NCI-H69 (cell line): Measurements from ENCODE around the gene GIT1.

Source experiments
- DNase-seq: peaks from one replicate; lab custom pipeline; 2025; lab: John Stamatoyannopoulos, UW

Gene GIT1

DNA sequence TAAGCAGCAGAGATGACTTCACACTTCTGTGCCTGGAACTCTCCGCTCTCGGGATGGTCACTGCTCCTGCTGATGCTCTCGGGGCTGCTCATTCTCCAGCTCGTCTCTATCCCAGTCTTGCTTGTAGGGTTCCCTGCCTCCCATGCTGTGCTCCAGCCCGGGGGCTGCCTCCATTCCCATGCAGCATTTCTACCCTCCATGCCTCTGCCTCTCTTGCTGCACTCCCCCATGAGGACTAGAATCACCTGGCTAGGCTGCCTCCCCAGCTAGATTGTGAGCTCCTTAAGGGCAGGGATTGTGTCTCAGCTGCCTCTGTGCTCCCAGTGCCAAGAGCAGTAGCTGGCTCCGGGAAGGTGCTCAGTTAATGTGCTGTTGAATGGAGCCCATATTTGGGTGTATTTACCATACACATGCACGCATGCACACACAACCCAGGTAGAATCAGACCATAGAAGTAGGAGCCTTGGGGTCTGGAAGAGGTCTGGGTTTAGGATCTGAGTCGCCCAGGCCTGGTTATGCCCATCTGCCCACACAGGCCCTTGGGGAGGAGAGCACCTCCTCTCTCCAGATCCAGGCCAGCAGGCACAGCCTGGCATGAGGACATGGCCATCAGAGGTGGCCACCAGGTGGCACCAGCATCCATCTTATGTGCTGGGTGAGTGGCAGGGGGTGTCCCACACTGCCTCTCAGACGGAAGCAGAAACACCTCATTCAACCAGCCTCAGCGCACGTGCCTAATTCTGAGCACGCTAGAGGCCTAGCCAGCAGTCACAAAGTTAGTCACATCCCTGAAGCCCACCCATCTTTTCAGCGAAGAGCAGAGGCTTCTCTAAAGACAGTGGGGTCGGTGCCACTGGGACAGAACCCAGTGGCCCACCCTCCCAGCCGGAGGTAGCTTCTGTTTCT lies 9.3 kb downstream of the GIT1 start:
- peak; percentile 84 for DNase-seq

DNA sequence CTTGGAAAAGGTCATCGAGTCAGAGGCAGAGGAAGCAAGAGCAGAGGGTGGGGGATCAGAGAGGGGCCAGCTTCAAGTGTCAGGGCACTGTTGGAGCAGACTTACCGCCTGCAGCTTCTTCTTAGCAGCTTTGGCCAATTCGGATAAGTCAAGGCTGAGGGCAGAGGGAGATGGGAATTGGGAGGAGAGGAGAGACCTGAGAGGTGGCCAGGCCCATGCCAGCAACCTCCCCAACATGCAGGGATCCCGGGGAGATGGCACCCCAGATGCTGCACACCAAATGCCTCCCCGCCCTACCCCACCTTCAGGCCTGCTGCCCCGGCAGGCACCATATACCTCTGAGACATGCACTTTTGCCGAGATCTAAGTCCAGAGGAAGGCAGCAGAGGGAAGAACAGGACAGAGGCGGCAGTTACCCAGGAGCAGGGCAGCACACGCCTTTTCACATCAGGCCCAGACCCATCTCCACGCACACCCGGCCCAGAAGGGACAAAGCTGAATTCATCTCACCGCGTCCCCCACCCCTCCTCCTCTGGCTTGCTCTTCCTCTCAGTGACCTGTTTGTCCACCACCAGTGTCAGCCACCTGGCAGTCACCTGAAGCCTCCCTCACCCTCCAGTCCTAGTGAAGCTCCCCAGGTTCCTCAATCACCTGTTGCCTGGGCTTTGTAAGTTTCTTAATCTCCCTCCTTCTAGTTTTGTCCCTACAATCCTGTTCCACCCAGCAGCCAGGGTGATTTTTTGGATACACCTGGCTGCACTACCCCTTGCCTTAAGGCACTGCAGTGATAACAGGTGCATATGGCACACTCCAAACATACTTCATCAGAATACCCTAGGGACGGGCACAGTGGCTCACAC lies 10.6 kb downstream of the GIT1 start:
- no peak for DNase-seq

DNA sequence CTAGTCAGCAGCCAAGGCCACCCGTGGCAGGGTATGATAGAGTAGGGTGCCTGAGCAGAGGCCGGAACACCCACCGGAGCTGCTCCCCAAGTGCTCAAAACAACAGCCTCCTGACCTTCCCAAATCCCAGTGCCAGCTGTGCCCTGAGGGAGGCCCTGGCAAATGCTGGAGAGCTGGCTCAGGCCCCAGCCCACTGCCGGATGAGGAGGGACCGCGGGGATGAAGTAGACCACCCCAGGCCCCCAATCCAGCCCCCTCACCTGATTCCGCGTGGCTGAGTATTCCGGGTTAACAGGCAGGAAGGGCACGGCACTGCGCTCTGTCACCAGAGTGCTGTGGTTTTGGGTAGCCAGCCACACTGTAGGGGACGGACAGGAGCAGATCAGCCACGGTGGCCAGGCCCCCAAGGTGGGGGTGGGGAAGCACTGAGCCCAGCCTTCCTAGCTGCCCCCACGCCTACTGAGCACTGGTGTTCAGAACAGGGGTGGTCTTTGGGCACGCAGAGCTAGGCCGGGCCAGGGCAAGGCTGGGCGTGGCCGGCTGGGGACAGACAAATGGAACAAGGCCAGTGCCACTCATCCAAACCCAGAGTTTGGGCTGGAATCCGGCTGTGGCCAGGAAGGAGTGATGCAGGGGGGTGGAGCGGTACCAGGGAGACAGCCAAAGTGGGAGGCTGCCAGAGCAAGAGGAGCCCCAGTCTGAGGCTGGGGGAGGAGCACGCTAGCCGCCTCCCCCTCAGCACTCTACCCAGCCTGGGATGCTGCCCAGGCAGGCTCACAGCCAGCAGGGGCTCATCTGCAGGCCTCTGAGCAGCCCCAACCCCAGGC lies 11.8 kb downstream of the GIT1 start:
- DNase-seq: no peak

- no peak for DNase-seq
Measured at GRCh38 chr17:29577001-29577370, 12.5 kb downstream of the GIT1 start.

DNA sequence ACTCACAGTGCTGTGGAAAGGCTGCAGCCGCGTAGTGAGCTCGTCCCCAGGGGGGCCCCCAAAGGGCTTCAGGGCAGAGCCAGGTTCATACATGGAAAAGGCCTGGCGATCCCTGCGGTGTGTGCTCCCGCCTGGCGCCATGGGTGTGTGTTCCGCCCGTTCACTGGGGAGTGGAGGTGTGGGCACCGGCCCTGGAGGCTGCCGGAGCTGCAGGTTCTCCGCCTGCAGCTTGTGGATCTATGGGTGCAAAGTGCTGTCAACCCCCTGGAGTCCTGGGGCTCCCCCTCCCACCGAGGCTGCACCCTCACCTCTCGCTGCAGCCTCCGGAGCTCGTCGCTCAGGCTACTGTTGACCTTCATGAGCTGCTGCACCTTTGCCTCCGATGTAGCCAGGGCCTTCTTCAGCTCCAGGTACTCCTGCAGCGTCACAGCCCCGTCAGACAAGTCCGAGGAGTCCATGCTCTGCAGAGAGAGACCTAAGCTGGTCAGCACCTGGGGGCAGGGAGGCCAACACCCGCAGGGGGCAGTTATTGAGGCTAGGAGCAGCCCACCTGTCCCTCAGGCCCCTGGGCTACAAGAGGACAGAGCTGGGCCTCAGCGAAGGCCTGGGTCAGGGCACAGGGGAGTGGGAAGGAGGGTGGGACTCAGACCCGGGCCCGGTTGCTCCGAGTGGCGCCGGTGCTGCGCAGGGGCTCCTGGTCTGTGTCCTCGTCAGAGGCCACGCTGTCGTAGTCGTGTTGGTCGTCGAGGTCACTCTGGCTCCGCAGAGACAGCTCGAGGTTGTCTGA lies 13.0 kb downstream of the GIT1 start:
- DNase-seq: no peak

DNA sequence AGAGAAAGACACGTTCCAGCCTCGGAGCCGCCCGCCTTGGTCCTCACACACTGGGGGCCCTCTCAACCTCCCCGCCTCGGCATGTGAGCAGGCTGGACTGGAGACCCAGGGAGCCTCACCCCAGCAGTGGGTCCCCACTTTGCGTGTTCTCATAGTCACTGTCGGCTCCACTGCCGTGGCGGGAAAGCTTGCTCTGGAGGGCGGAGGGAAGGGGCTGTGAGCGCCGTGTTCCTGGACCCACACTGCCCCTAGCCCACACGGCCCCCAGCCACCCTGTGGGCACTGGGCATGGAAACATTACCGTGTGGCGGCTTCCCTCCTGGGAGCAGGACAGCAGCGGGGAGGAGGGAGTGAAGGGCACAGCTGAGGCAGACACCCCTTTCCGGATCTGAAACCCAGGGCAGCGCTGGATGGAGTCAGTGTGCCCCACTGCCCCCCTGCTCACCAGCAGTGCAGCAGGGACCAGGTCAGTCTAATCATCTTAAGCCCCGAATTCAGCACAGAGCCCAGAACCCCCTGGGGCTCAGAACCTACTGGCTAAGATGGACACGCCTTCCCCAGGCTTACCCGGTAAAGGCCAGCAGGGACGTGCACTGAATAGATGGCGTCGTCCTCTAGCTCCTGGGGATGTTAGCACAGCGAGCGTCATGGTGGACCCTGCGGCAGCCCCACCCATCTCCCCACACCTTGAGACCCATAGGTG lies 13.8 kb downstream of the GIT1 start:
- DNase-seq: no peak

DNA sequence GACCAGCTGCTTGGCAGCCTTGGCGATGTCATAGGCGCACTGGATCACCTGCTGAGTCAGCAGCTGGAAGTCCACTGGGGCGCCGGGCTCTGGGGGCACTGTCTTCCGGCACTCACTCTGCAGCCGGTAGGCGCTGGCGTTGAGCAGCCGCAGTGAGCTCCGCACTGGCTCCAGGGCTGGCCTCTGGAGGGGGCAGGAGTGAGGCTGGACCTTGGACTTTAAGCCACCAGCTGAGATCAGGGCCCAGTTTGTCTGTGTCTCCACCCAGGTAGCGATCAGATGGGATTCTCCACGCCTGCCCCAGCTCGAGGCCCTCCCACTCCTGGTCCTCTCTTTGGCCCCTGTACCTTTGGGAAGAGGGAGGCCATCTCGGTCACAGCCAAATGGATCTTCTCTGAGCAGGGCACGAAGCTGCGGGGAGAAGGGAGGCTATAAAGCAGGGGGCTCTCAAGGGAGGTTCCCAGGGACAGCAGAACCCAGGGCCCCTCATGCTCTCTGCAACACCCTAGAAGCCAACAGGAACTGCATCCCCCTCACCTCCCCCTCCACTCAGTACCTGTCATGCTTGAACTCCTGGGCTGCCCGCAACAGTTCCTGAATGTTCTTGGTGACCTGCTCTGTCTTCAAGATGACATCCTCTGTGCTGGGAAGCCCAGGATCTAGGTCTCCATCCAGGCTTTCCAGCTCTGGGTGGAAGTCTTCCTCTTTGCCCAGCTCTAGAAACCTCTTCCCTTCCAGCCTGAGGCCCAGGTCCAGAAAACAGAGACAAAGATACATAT lies 14.5 kb downstream of the GIT1 start:
- no peak for DNase-seq

DNA sequence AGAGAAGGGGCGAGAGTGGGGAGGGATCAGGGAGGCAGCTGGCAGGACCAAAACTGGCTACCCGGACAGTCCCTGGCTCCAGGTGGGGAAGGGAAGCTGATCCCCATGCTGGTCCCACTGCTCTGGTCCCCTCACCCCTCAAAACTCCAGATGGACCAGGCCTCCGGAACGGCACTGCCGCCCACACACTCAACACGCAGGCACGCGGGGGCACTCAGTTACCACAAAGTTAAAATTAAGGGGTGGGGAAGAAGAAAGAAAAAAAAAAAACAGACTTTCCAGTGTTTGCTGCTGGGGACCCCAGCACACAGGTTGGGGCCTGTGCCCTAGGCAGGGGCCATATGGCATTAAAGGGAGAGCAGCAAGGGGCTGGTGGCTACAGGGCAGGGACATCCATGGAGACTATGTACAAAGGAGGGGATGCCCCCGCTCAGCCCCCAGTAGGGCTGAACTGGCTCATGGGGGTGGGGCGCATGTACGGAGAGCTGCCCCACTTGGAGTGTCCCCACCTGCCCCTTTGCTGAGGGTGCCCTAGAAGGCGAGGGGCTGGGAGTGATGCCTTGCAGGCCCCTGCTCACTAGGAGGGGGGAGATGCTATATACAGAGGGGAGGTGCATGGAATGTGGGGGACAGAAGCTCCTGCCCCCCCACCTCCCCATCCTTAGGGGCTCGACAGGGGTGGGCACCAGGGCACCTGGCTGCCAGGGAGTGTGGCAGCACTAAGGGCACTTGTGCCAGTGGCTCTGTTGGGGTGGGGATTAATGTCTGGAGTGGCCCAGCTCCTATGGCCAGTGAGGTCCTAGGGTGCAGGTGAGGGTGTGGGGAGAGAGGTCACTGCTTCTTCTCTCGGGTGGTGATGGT lies 15.3 kb downstream of the GIT1 start:
- DNase-seq: no peak

DNA sequence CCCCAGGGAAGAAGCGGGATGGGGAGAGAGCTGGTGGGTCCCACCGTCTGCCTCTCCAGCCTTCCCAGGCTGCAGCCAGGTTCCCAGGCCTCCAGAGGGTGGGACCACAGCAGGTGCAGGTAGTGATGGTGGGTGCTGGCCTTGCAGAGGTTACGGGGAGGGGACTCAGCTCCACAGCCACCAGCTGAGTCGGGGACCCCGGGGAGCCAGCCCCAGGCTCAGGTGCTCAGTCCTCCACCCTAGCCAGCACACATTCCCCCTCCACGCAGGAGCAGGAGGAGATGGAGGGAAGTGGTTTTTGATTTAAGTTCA lies 15.9 kb downstream of the GIT1 start:
- DNase-seq: no peak

DNA sequence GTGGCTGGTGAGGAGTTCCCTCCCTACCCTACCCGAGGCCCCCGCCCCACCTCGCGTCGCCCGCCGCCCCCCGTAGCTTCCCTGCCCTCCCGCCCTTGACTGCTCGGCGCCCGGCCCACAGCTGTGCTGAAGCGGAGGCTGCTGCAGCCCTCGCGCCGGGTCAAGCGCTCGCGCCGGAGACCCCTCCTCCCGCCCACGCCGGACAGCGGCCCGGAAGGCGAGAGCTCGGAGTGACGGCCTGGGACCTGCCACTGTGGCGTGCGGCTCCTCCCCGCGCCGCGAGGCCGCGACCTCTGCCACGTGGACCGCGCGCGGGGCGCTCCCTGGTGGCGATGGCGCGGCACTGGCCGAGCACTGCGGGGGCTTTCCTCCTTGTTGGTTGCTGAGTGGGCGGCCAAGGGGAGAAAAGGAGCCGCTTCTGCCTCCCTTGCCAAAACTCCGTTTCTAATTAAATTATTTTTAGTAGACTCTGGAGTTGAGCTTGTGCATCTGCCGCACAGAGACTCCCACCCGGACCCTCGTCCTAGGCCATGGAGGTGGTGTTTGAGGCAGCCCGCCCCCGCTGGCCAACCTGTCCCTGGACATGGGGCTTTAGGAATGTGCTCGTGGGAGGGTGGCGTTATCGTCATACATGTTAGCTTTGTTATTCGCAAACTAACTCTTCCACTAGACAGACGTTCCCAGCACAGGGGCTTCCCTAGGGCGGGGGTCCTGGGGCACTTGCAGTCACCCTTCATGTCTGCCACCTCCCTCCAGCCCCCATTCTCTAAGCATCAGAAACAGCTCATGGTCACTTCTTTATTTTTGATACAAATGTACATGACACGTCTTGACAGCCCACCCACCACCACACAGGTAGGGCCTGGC lies 16.5 kb downstream of the GIT1 start:
- peak; percentile 56 for DNase-seq

DNA sequence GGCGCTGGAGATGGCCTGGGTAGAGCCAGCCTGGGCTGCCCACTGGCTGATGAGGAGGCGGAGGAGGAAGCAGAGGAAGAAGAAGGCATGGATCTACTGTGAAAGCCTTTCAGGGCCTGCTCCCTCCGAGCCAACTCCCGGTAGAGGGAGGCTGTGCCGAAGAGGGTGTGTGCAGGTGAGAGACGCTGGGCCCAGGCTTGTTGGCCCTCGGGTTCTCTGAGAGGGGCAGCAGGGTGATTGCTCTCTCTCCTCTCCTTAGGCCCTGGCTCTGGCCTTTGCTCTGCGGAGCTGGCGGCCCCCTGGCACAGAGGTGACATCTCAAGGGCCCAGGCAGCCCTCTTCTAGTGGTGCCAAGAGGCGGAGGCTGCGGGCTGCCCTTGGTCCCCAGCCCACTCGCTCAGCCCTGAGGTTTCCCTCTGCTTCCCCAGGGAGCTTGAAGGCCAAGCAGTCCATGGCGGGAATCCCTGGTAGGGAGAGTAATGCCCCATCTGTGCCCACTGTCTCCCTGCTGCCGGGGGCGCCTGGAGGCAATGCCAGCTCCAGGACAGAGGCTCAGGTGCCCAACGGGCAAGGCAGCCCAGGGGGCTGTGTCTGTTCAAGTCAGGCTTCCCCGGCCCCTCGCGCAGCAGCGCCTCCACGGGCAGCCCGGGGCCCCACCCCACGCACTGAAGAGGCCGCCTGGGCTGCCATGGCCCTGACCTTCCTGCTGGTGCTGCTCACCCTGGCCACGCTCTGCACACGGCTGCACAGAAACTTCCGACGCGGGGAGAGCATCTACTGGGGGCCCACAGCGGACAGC lies 17.4 kb downstream of the GIT1 start:
- no peak for DNase-seq

DNA sequence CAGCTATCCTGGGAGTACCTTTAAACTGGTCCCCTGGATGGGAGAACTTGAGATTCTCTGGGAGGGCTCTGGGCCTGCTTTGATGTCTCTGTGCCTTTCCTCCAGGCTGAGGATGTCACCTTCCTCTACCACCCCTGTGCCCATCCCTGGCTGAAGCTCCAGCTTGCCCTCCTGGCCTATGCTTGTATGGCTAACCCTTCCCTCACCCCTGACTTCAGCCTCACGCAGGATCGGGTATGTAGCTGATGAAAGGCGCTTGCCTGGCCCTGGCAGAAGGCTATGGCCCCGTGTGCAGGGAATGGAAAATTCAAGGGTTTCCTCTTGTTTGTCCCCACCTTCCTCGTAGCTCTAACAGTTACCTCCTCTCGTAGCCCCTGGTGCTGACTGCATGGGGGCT lies 18.0 kb downstream of the GIT1 start:
- no peak for DNase-seq

DNA sequence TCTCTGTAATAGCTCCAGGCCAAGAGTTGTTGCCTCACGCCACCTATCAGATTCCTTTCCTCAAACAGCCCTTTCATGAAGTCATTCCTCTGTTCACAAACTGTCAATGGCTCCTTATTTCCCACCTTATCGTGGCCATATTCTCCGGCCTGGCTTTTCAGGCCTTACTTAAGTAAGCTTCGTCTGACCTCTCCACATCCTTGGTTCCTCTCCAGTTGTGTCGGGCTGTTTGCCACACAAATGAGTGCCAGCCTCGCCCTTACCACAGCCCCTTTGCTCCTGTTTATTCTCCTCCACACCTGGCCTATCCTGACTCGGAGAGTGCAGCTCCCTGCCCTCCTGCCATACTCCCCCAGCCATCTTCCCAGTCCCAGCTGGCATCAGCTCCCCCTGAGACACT lies 18.9 kb downstream of the GIT1 start:
- DNase-seq: no peak

DNA sequence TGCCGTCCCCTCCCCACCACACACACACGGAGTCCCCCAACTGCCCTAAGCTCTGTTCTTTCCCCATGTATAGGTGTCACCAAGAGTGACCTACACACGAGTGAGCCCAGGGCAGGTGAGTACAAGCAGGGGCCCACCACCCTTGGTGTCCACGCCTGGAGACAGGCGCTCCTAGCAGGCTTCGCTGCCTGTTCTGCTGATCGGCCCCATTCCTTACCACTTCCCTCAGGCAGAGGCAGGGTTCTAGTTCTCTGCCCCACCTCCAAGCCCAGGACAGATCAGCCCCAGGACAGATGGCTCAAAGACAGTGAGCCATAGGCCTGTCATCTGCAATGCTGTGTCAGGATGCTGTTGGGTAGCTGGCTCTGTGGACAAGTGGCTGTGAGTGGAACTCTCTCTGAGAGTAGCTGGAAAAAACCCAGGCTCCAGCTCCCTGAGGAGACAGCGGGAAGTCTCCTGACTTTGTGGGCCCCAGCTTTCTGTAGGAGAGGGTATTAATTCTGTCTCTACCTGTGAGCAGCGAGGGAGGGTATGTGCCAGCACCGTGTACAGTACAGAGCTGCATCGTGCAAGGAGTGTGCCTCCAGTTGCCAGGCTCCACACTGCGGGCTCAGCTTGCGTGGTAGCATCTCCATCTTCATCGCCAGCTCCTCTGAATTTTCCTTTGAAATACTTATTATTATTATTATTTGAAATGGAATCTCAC lies 20.1 kb downstream of the GIT1 start:
- DNase-seq: peak; percentile 41

- DNase-seq: peak; percentile 96
Measured at GRCh38 chr17:29568331-29569244, 20.9 kb downstream of the GIT1 start, which contains the start of gene TP53I13. Gene TP53I13, plus strand, starts transcription at chr17:29568701. Its CDS starts 58 bp downstream, at chr17:29568759.
